HG03135 (cell line): ENCODE results near the gene NTNG1.
"Not testable (repeated sequence)": the region's sequence is repeated elsewhere in the genome, so short reads cannot be mapped to it uniquely, and the experiment has no call there.

Experiments used
- ATAC-seq: cut with Tn5 transposase; IDR thresholded peaks from one replicate; pipeline ENCODE4 v1.9.1; 2021; ENCODE audit warnings: mild to moderate bottlenecking, moderate library complexity; ENCODE audit not compliant: unreplicated experiment

NTNG1 gene

GRCh38 chr1:107140703-107141490 is at the start of gene NTNG1:
Gene NTNG1 (plus strand): TSS chr1:107141039.
- ATAC-seq = no peak

GRCh38 chr1:107091418-107091817 is 49.4 kb upstream of the NTNG1 start:
- no peak for ATAC-seq

DNA sequence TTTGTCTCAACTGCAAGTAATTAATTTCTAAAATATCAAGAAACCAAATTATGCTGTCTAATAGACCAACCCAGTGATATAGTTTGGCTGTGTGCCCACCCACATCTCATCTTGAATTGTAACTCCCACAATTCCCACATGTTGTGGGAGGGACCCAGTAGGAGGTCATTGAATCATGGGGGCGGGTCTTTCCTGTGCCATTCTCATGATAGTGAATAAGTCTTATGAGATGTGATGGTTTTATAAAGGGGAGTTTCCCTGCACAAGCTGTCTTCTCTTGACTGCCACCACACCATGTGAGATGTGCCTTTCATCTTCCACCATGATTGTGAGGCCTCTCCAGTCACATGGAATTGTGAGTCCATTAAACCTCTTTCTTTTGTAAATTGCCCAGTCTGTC is 47.4 kb upstream of the NTNG1 start:
- not testable (repeated sequence) for ATAC-seq

GRCh38 chr1:107095647-107096046 is 45.2 kb upstream of the NTNG1 start:
- ATAC-seq = no peak

- no peak for ATAC-seq
Measured at GRCh38 chr1:107096690-107097089, 44.1 kb upstream of the NTNG1 start.

- ATAC-seq = no peak
Measured at GRCh38 chr1:107098961-107099360, 41.9 kb upstream of the NTNG1 start.

DNA sequence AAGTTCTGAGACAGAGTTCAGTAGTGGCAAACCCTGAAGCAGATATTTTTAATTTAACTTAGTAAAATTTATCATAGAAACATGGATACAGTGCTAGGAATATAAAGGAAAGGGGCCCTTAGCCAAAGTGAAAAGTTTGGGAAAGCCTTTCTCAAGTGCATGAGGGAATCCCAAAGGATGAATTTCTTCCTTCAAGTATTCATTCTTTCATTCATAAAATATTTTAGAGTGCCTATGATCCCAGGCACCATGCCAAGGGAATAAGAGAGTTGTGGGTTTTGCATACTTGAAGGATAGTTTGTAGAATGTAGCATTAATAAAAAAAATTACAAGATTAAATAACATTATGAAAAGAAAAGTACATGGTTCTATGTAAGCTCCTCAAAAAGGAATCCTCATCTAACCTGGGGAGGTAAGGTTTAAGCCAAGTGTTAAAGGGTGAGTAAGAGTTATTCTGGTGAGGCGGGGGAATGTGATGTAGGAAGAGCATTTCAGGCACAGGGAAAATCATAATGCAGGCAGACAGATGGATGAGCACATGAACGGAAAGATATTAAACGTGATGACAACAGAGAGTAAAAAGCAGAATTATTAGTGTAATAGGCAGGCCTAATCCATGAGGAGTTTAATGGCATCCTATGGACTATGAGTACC is 40.4 kb upstream of the NTNG1 start:
- no peak for ATAC-seq

DNA sequence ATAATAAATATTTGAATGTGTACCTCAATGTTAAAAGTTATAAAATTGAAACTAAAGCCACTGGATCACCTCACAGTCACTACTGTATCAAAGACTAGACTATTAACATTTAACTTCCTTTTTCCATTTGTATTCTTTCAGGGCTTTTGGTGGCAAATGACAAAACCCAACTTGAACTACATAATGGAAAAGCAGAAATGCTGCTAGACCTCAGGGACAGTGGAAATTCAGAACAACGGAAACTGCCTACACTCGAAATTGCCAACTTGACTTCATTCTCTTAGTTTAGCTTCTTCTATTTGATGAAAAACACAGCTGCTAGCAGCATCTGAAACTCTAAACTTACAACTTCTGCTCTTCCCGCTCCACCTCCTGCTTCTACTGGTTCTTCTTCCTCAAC is 34.9 kb upstream of the NTNG1 start:
- ATAC-seq = no peak

GRCh38 chr1:107110326-107110725 is 30.5 kb upstream of the NTNG1 start:
- no peak for ATAC-seq

DNA sequence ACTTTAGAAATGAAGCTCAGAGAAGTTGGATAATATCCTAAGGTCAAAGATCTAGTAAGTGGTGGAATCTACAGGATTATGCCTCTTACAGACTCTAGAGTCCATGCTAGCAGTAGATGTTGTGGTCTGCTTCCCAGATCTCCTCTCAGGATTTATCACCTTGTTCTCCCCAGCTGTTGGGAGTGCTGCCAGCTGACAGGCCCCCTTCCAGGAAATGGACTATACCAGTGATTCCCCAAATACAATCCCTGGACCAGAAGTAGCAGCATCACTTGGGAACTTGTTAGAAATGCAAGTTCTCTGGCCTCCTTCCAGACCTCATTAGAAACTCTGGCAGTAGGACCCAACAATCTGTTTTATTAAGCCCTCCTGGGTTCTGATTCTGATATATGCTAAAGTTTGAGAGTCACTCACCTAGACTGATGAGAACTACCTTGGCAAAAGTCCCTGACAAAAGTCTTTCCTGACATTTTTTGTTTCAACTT is 24.5 kb upstream of the NTNG1 start:
- no peak for ATAC-seq

GRCh38 chr1:107122225-107122624 is 18.6 kb upstream of the NTNG1 start:
- ATAC-seq = no peak

- ATAC-seq = no peak
Measured at GRCh38 chr1:107123741-107124140, 17.1 kb upstream of the NTNG1 start.

DNA sequence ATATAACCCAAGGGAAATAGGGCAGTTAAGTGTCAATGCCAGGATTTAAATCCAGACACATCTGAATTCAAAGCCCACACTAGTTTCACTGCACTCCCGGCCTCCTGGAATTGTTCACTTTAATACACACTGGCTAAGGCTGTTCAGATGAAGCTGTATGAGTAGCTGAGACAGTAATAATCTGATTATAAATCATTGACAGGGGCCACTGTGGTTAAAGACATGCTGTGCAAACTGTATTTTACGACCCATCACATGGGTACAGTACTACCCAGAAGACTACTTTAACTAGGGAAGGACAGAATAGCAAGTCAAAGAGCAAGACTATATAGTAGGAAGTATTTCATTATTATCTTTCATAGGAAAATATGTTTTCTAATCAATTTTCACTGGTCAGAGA is 16.1 kb upstream of the NTNG1 start:
- no peak for ATAC-seq

GRCh38 chr1:107132195-107132594 is 8.6 kb upstream of the NTNG1 start:
- no peak for ATAC-seq

- ATAC-seq = no peak
Measured at GRCh38 chr1:107132780-107133179, 8.1 kb upstream of the NTNG1 start.

DNA sequence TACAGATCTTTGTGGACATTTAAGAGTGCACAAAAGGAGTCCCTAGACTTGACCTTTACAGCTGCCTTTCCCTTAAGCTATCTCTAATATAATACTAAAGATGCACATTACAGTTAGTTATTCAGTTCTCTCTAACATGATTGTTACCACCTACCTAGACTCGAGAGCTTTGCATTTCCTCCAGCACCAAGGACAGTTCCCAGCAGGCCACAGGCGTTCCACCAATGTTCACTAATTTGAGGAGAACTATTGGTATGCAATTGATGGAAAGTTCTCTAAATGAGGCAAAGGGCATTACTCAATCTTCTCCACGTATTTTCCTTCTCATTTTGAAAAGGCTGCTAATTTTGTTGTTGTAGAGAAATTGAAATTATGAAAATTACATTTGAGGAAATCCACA is 5.4 kb upstream of the NTNG1 start:
- ATAC-seq = no peak

DNA sequence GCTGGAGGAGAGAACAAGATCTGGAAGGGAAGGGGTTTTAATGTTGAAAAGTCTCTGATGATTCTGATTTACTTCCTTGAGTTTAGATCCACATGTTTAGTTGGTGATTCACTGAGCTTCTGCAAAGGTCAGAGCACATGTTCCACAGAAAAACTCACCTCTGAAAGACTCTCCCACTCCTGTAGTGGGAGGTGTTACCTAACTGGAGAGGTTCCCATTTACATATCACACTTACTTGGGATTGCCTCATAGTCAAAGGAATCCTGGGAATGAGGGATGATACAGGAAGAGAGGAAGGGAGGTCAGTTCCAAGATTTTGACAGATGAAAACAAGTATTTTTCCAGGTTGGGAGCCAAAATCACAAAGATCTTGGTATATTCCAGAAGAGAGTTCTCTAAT is 2.7 kb upstream of the NTNG1 start:
- no peak for ATAC-seq

GRCh38 chr1:107138767-107139445 is 1.9 kb upstream of the NTNG1 start:
- ATAC-seq = no peak

- ATAC-seq = no peak
Measured at GRCh38 chr1:107139833-107140702, 771 bp upstream of the NTNG1 start.

GRCh38 chr1:107141491-107142126 is 770 bp downstream of the NTNG1 start:
- no peak for ATAC-seq
